HEK293 (cell line): ENCODE results near the gene MAGI1.

Experiments
- CTCF ChIP-seq: fragments of 450-650 bp; formaldehyde crosslinking; IDR thresholded peaks from 2 replicates; pipeline ENCODE4 v1.5.1; 2016; ENCODE audit warnings: missing biosample characterization, missing genetic modification characterization
- ZFP41 ChIP-seq: fragments of 450-650 bp; formaldehyde crosslinking; IDR thresholded peaks from 2 replicates; pipeline ENCODE4 v1.5.1; 2016; ENCODE audit warnings: missing biosample characterization, missing genetic modification characterization, borderline replicate concordance
- TF ChIP-seq, protein P1 (sequence below): fragments of 450-650 bp; IDR thresholded peaks from 2 replicates; pipeline ENCODE4 v1.5.1; 2018; ENCODE audit warnings: missing biosample characterization, mild to moderate bottlenecking, missing genetic modification characterization
- TF ChIP-seq, protein P2 (sequence below): IDR thresholded peaks from 2 replicates; pipeline ENCODE4 v1.6.1; 2011; ENCODE audit warnings: mild to moderate bottlenecking, low read depth, low read length, borderline replicate concordance

DNA sequence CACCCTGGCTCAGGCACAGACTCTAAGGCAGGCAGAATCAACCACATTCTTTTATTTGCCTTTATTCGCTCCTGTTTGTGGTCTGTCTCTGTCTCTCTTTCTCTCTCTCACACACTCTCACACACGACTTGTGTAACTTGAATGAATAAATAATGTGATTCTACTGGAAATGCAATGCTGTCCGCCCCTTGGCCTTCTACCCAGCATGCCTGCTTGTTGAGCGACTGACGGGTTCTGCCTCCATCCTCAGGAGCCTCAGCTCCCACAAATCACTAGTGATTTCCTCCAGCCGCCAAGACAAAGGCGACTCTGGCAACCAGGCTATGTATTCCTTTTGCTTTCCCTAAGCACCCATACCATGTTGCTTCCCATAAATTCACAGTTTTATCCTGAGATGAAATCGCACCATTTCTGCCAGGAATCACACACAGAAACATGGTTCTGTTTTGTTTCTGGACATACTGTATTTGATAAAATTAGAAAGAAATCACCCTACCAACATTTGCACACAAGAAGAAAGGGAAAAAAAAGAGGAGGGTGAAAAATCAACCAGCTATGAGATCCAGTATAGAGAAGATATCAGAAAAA is 460.8 kb downstream of the MAGI1 start:
- TF ChIP-seq CTCF (tag by site-specific recombination), result no peak
- TF ChIP-seq, protein P1, sequence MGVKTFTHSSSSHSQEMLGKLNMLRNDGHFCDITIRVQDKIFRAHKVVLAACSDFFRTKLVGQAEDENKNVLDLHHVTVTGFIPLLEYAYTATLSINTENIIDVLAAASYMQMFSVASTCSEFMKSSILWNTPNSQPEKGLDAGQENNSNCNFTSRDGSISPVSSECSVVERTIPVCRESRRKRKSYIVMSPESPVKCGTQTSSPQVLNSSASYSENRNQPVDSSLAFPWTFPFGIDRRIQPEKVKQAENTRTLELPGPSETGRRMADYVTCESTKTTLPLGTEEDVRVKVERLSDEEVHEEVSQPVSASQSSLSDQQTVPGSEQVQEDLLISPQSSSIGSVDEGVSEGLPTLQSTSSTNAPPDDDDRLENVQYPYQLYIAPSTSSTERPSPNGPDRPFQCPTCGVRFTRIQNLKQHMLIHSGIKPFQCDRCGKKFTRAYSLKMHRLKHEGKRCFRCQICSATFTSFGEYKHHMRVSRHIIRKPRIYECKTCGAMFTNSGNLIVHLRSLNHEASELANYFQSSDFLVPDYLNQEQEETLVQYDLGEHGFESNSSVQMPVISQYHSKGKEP (tag by site-specific recombination), result no peak
- TF ChIP-seq ZFP41, result no peak
- TF ChIP-seq, protein P2, sequence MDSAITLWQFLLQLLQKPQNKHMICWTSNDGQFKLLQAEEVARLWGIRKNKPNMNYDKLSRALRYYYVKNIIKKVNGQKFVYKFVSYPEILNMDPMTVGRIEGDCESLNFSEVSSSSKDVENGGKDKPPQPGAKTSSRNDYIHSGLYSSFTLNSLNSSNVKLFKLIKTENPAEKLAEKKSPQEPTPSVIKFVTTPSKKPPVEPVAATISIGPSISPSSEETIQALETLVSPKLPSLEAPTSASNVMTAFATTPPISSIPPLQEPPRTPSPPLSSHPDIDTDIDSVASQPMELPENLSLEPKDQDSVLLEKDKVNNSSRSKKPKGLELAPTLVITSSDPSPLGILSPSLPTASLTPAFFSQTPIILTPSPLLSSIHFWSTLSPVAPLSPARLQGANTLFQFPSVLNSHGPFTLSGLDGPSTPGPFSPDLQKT, result no peak
